Hematopoietic multipotent progenitor cell treated with erythropoietin and hydrocortisone succinate and interleukin-3 and kit ligand, for 4 days (in vitro differentiated cells): Measurements from ENCODE around the gene TBL1X.

Experiments used
- DNase-seq: peaks from one replicate; pipeline ENCODE4 v3.0.0-alpha.2; 2015

Gene TBL1X

GRCh38 chrX:9676738-9677097 is 211.9 kb downstream of the TBL1X start:
- DNase-seq = no peak

GRCh38 chrX:9677098-9677739 is 212.4 kb downstream of the TBL1X start:
- DNase-seq = no peak

- DNase-seq = no peak
Observed at GRCh38 chrX:9678215-9678965, 213.5 kb downstream of the TBL1X start.

- DNase-seq = no peak
Observed at GRCh38 chrX:9681011-9681410, 216.2 kb downstream of the TBL1X start.

GRCh38 chrX:9681422-9681821 is 216.6 kb downstream of the TBL1X start:
- DNase-seq = no peak

GRCh38 chrX:9682456-9682855 is 217.6 kb downstream of the TBL1X start:
- DNase-seq = no peak

- DNase-seq = no peak
Observed at GRCh38 chrX:9682861-9683260, 218.0 kb downstream of the TBL1X start.

GRCh38 chrX:9683350-9683749 is 218.5 kb downstream of the TBL1X start:
- DNase-seq = no peak

- no peak for DNase-seq
Observed at GRCh38 chrX:9687899-9688298, 223.0 kb downstream of the TBL1X start.

- DNase-seq = no peak
Observed at GRCh38 chrX:9688833-9689232, 224.0 kb downstream of the TBL1X start.

GRCh38 chrX:9690046-9690445 is 225.2 kb downstream of the TBL1X start:
- DNase-seq = no peak

- no peak for DNase-seq
Observed at GRCh38 chrX:9693307-9694001, 228.6 kb downstream of the TBL1X start.

GRCh38 chrX:9698576-9698975 is 233.7 kb downstream of the TBL1X start:
- no peak for DNase-seq

GRCh38 chrX:9700555-9700954 is 235.7 kb downstream of the TBL1X start:
- DNase-seq = no peak

- no peak for DNase-seq
Observed at GRCh38 chrX:9701790-9702189, 236.9 kb downstream of the TBL1X start.

- DNase-seq = no peak
Observed at GRCh38 chrX:9703406-9703805, 238.5 kb downstream of the TBL1X start.

- no peak for DNase-seq
Observed at GRCh38 chrX:9704876-9705465, 240.1 kb downstream of the TBL1X start.

- no peak for DNase-seq
Observed at GRCh38 chrX:9706421-9706820, 241.6 kb downstream of the TBL1X start.

- DNase-seq = no peak
Observed at GRCh38 chrX:9707306-9708033, 242.6 kb downstream of the TBL1X start.

- no peak for DNase-seq
Observed at GRCh38 chrX:9708086-9708485, 243.2 kb downstream of the TBL1X start.

GRCh38 chrX:9708923-9709553 is 244.2 kb downstream of the TBL1X start:
- DNase-seq = peak; percentile 89

- DNase-seq = no peak
Observed at GRCh38 chrX:9710332-9710731, 245.5 kb downstream of the TBL1X start.

- no peak for DNase-seq
Observed at GRCh38 chrX:9717376-9717775, 252.5 kb downstream of the TBL1X start.
